Lower leg skin (tissue), 3 donors: ENCODE data around the gene SPACA4.

Experiments
- CTCF ChIP-seq, 3 donors: fragments of 450-650 bp; IDR thresholded peaks; one replicate each; pipeline ENCODE4 v1.5.1; 2016; ENCODE audit warnings: antibody characterized with exemption in 3 of 3, mild to moderate bottlenecking in 3 of 3, moderate library complexity in 2 of 3
- POLR2A ChIP-seq, 2 donors: fragments of 450-650 bp; IDR thresholded peaks; one replicate each; pipeline ENCODE4 v1.6.1; 2016 to 2017; ENCODE audit warnings: antibody characterized with exemption in 2 of 2, mild to moderate bottlenecking in 1 of 2, moderate library complexity in 1 of 2

- TF ChIP-seq CTCF (IDR thresholded peaks at IDR 0.05) (no peak), POLR2A (IDR thresholded peaks at IDR 0.05) (no peak)
Observed at GRCh38 chr19:48624791-48625723, 18.5 kb downstream of the SPACA4 start.
